Measurements from ENCODE around the gene LRRC43. TPM values are rescaled to one million over a fixed set of nuclear protein-coding genes. Genes with fewer than 3 reads are reported as not detected.
A peak's percentile ranks its signal among the peaks of the same experiment; 100 is the strongest.

LRRC43 gene
- total RNA-seq, 1 experiment from 2014 or later, result 0.22 TPM

DNA sequence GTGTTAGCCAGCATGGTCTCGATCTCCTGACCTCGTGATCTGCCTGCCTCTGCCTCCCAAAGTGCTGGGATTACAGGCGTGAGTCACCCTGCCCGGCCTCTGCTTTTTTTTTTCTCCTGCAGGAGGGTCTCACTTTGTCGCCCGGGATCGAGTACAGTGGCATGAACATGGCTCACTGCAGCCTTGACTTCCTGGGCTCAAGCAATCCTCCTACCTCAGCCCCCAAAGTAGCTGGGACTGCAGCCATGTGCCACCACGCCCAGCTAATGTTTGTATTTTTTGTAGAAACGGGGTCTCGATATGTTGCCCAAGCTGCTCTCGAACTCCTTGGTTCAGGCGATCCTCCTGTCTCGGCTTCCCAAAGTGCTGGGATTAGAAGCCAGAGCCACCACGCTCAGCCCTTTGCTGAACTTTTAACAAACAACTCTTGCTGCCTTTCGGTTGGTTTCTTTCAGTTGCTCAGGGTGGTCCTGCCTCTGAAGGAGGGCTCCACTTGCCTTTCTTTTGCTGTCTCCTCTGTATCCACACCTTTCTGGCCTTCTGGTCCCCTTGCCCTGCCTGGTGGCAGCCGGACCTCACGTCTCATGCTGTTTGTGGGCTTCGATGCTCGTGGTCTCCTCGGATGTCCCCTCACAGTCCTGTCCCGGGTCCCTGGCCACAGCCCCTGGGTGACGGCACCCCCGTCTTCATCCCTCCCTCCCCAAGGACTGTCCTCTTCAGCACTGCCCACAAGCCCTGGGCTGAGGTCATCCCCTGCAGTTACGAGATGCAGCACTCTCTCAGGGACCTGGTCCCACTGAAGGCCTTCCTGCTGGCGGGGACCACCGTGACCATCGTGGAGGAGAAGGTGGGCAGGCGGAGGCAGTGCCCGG, 16.8 kb downstream of the LRRC43 start (continued):
- TF ChIP-seq, protein P1, sequence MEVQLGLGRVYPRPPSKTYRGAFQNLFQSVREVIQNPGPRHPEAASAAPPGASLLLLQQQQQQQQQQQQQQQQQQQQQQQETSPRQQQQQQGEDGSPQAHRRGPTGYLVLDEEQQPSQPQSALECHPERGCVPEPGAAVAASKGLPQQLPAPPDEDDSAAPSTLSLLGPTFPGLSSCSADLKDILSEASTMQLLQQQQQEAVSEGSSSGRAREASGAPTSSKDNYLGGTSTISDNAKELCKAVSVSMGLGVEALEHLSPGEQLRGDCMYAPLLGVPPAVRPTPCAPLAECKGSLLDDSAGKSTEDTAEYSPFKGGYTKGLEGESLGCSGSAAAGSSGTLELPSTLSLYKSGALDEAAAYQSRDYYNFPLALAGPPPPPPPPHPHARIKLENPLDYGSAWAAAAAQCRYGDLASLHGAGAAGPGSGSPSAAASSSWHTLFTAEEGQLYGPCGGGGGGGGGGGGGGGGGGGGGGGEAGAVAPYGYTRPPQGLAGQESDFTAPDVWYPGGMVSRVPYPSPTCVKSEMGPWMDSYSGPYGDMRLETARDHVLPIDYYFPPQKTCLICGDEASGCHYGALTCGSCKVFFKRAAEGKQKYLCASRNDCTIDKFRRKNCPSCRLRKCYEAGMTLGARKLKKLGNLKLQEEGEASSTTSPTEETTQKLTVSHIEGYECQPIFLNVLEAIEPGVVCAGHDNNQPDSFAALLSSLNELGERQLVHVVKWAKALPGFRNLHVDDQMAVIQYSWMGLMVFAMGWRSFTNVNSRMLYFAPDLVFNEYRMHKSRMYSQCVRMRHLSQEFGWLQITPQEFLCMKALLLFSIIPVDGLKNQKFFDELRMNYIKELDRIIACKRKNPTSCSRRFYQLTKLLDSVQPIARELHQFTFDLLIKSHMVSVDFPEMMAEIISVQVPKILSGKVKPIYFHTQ (CRISPR knock-in tag; IDR thresholded peaks at IDR 0.05), result no peak
- TF ChIP-seq SOX15 (CRISPR knock-in tag; IDR thresholded peaks at IDR 0.05) (no peak), ESRRA (CRISPR knock-in tag; IDR thresholded peaks at IDR 0.05; ENCODE audit: borderline replicate concordance) (no peak), EMX1 (CRISPR knock-in tag; IDR thresholded peaks at IDR 0.05) (no peak)
- TF ChIP-seq, protein P2, sequence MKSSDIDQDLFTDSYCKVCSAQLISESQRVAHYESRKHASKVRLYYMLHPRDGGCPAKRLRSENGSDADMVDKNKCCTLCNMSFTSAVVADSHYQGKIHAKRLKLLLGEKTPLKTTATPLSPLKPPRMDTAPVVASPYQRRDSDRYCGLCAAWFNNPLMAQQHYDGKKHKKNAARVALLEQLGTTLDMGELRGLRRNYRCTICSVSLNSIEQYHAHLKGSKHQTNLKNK (CRISPR knock-in tag; IDR thresholded peaks at IDR 0.05), result no peak
- TF ChIP-seq, protein P3, sequence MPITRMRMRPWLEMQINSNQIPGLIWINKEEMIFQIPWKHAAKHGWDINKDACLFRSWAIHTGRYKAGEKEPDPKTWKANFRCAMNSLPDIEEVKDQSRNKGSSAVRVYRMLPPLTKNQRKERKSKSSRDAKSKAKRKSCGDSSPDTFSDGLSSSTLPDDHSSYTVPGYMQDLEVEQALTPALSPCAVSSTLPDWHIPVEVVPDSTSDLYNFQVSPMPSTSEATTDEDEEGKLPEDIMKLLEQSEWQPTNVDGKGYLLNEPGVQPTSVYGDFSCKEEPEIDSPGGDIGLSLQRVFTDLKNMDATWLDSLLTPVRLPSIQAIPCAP (CRISPR knock-in tag; IDR thresholded peaks at IDR 0.05), result no peak
- TF ChIP-seq, protein P4, sequence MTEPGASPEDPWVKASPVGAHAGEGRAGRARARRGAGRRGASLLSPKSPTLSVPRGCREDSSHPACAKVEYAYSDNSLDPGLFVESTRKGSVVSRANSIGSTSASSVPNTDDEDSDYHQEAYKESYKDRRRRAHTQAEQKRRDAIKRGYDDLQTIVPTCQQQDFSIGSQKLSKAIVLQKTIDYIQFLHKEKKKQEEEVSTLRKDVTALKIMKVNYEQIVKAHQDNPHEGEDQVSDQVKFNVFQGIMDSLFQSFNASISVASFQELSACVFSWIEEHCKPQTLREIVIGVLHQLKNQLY (CRISPR knock-in tag; IDR thresholded peaks at IDR 0.05), result no peak

DNA sequence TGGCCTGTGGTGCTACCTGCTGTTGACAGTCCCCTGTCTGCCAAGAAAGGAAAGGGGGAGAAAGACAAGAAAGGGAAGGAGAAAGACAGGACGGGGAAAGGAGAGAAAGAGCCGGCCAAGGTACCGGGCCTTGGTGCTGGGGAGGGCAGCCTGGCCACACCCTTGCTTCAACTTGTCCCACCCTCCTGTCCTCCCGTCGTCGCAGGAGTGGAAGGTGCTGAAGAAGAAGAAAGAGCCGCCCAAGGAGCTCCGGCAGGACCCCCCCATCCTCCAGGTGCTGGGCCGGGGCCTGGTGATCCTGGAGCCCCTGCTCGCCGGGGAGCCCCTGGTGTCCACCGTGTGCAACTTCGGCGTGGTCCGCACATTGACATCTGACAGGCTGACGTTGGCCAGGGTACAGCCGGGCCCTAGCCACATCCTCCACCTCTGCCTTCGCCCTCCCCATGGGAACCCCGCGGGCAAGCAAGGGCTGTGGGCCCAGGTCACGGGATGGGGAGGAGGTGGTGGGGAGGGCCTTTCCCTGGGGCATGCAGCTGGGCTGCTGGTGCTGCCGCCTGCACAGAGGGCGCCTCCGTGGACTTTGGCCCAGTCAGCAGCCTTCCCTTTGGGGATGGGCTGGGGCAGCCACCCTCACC, 17.7 kb downstream of the LRRC43 start:
- H3K4me3 Mint-ChIP-seq, result no peak overlapping the region
- peak; percentile 60 for DNase-seq (ENCODE audit: low spot score)
- peaks cover 2% of the 10 kb centered on the region; the same call in 1 of the 2 replicates for H3K36me3 Mint-ChIP-seq
- H3K27me3 Mint-ChIP-seq (ENCODE audit: low read depth), result peaks cover 37% of the 10 kb centered on the region
- peak; percentile 24 for ATAC-seq
- H3K27ac Mint-ChIP-seq, result no peak overlapping the region
- peaks cover 16% of the 10 kb centered on the region for H3K4me1 Mint-ChIP-seq
- POLR2A ChIA-PET, result no interaction called here
- CTCF ChIA-PET, result interaction anchor here (1.6 kb wide), 1 partner anchor 9 kb away, joined by 6 read pairs; no protein-coding TSS in a partner anchor
- peaks cover 5% of the 10 kb centered on the region for H3K9me3 Mint-ChIP-seq
- TF ChIP-seq OVOL2 (CRISPR knock-in tag; IDR thresholded peaks at IDR 0.05; ENCODE audit: borderline replicate concordance) (no peak), FOXJ3 (CRISPR knock-in tag; IDR thresholded peaks at IDR 0.05; ENCODE audit: borderline replicate concordance) (no peak), CREM (CRISPR knock-in tag; IDR thresholded peaks at IDR 0.05) (no peak), TEAD1 (CRISPR knock-in tag; IDR thresholded peaks at IDR 0.05) (no peak), IRF2 (CRISPR knock-in tag; IDR thresholded peaks at IDR 0.05; ENCODE audit: borderline replicate concordance, low read depth) (no peak), SMAD3 (CRISPR knock-in tag; IDR thresholded peaks at IDR 0.05; ENCODE audit: borderline replicate concordance) (no peak), SP1 (CRISPR knock-in tag; conservative IDR thresholded peaks at IDR 0.05) (no peak), NR1H2 (CRISPR knock-in tag; IDR thresholded peaks at IDR 0.05) (no peak), EMX1 (CRISPR knock-in tag; IDR thresholded peaks at IDR 0.05) (no peak), CBFB (CRISPR knock-in tag; IDR thresholded peaks at IDR 0.05; ENCODE audit: low read depth) (no peak), ZNF416 (CRISPR knock-in tag; IDR thresholded peaks at IDR 0.05) (no peak)
- TF ChIP-seq, protein P5, sequence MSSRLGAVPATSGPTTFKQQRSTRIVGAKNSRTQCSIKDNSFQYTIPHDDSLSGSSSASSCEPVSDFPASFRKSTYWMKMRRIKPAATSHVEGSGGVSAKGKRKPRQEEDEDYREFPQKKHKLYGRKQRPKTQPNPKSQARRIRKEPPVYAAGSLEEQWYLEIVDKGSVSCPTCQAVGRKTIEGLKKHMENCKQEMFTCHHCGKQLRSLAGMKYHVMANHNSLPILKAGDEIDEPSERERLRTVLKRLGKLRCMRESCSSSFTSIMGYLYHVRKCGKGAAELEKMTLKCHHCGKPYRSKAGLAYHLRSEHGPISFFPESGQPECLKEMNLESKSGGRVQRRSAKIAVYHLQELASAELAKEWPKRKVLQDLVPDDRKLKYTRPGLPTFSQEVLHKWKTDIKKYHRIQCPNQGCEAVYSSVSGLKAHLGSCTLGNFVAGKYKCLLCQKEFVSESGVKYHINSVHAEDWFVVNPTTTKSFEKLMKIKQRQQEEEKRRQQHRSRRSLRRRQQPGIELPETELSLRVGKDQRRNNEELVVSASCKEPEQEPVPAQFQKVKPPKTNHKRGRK (CRISPR knock-in tag; IDR thresholded peaks at IDR 0.05; ENCODE audit: borderline replicate concordance), result no peak
- TF ChIP-seq, protein P6, sequence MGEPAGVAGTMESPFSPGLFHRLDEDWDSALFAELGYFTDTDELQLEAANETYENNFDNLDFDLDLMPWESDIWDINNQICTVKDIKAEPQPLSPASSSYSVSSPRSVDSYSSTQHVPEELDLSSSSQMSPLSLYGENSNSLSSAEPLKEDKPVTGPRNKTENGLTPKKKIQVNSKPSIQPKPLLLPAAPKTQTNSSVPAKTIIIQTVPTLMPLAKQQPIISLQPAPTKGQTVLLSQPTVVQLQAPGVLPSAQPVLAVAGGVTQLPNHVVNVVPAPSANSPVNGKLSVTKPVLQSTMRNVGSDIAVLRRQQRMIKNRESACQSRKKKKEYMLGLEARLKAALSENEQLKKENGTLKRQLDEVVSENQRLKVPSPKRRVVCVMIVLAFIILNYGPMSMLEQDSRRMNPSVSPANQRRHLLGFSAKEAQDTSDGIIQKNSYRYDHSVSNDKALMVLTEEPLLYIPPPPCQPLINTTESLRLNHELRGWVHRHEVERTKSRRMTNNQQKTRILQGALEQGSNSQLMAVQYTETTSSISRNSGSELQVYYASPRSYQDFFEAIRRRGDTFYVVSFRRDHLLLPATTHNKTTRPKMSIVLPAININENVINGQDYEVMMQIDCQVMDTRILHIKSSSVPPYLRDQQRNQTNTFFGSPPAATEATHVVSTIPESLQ (CRISPR knock-in tag; IDR thresholded peaks at IDR 0.05), result no peak
- TF ChIP-seq, protein P7, sequence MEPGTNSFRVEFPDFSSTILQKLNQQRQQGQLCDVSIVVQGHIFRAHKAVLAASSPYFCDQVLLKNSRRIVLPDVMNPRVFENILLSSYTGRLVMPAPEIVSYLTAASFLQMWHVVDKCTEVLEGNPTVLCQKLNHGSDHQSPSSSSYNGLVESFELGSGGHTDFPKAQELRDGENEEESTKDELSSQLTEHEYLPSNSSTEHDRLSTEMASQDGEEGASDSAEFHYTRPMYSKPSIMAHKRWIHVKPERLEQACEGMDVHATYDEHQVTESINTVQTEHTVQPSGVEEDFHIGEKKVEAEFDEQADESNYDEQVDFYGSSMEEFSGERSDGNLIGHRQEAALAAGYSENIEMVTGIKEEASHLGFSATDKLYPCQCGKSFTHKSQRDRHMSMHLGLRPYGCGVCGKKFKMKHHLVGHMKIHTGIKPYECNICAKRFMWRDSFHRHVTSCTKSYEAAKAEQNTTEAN (CRISPR knock-in tag; IDR thresholded peaks at IDR 0.05), result no peak
- TF ChIP-seq, protein P8, sequence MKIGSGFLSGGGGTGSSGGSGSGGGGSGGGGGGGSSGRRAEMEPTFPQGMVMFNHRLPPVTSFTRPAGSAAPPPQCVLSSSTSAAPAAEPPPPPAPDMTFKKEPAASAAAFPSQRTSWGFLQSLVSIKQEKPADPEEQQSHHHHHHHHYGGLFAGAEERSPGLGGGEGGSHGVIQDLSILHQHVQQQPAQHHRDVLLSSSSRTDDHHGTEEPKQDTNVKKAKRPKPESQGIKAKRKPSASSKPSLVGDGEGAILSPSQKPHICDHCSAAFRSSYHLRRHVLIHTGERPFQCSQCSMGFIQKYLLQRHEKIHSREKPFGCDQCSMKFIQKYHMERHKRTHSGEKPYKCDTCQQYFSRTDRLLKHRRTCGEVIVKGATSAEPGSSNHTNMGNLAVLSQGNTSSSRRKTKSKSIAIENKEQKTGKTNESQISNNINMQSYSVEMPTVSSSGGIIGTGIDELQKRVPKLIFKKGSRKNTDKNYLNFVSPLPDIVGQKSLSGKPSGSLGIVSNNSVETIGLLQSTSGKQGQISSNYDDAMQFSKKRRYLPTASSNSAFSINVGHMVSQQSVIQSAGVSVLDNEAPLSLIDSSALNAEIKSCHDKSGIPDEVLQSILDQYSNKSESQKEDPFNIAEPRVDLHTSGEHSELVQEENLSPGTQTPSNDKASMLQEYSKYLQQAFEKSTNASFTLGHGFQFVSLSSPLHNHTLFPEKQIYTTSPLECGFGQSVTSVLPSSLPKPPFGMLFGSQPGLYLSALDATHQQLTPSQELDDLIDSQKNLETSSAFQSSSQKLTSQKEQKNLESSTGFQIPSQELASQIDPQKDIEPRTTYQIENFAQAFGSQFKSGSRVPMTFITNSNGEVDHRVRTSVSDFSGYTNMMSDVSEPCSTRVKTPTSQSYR (CRISPR knock-in tag; IDR thresholded peaks at IDR 0.05), result no peak
